Activated CD8-positive, alpha-beta memory T cell treated with anti-CD3 and anti-CD28 coated beads, Interleukin-2, amount 10 ng/mL, durations not matched to agents 7 days and 5 days (primary cell): ENCODE measurements around the gene RAB27B. TPM values are rescaled to one million over a fixed set of nuclear protein-coding genes. Genes with fewer than 3 reads are reported as not detected.
"Not testable (repeated sequence)": the region's sequence is repeated elsewhere in the genome, so short reads cannot be mapped to it uniquely, and the experiment has no call there.

Experiments
- ATAC-seq: fragments of 150-1000 bp; cut with Tn5 transposase; one replicate; pipeline ENCODE4 v1.10.0; 2021; ENCODE audit warnings: moderate library complexity
- CTCF ChIA-PET: fragments of 350-600 bp; sonication (Branson Sonifier 250); formaldehyde crosslinking; loops from one replicate; lab custom pipeline; 2021; ENCODE audit warnings: antibody characterized with exemption; lab: Charles Lee
- DNase-seq: peaks from one replicate; pipeline ENCODE4 v3.0.0-alpha.2; 2020
- H3K27ac Mint-ChIP-seq: one replicate; pipeline ENCODE4 v1.8.0; 2021; ENCODE audit warnings: mild to moderate bottlenecking, mixed read lengths
- H3K27me3 Mint-ChIP-seq: one replicate; pipeline ENCODE4 v1.8.0; 2021; ENCODE audit warnings: mixed read lengths
- H3K36me3 Mint-ChIP-seq: one replicate; pipeline ENCODE4 v1.8.0; 2021; ENCODE audit warnings: mild to moderate bottlenecking, mixed read lengths
- H3K4me1 Mint-ChIP-seq: one replicate; pipeline ENCODE4 v1.8.0; 2021; ENCODE audit warnings: mixed read lengths
- H3K4me3 Mint-ChIP-seq: one replicate; pipeline ENCODE4 v1.8.0; 2021; ENCODE audit warnings: mild to moderate bottlenecking, moderate library complexity, mixed read lengths
- H3K9me3 Mint-ChIP-seq: one replicate; pipeline ENCODE4 v1.8.0; 2022; ENCODE audit warnings: low read depth, mixed read lengths
- total RNA-seq, 2 experiments: library from RNA; stranded (reverse); gene quantifications; one replicate each; pipeline ENCODE4 v1.2.3, GENCODE V29; 2021

The RAB27B gene
- total RNA-seq, 2 experiments from 2014 or later, result 0.66 to 3.5 TPM

DNA sequence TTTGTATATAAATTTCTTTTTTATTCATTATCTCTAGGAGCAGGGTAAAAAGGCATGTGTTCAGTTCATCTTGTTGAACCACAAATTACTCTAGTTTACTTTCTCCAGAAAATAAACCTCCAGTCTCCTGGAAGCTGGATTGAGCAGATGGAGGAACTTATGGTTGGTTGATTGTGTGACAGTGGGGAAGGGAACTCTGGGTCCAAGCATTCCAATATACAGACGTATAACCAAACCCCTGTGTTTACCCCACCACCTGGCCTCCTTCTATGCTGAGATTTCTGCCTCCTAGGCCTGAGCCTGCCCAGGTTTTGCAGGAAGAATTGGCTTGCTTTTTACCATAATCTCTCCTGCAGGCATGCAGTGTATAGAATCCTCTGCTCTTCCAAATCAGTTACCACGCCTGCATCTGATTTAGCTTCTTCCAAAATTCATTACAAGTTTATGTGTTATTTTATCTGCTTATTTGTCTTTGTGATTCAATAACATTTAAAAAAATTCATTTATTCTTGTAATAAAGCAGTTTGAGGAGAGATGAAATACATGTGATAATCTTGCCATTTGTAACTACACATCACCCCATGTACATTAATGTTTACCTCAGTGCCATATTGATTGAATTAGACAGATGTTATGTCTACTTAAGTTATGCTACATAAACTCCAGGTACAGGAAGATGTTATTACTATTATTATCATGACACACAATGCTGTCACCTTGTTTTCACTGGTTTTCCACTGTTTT, 2.5 kb upstream of the RAB27B start:
- no peak for ATAC-seq
- H3K4me3 Mint-ChIP-seq, result no peak overlapping the region
- peaks cover 14% of the 10 kb centered on the region for H3K27me3 Mint-ChIP-seq
- no peak overlapping the region for H3K27ac Mint-ChIP-seq
- CTCF ChIA-PET, result no interaction called here
- H3K36me3 Mint-ChIP-seq, result no peaks in the 10 kb centered on the region
- peaks cover 19% of the 10 kb centered on the region for H3K4me1 Mint-ChIP-seq
- no peaks in the 10 kb centered on the region for H3K9me3 Mint-ChIP-seq
- no peak for DNase-seq

DNA sequence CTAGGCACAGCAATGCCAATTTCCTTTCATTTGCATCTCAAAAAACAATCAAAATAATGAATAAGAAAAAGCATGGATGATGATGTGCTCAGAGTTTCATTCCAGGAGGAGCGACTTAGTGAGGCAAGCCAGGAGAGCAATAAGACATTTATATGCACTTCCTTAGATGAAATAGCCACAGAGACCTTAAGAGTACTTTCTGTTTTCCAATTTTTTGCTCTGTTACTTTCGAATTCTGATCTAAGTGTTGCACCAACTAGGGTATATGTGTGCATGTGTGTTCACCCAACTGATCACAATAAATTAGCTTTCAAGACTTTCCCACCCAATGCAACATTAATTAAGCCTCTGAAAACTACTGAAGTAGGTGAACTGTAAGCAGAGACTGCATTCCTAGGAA, 709 bp downstream of the RAB27B start:
- DNase-seq (no peak), ATAC-seq (no peak)
- H3K9me3 Mint-ChIP-seq, result peaks cover 2% of the 10 kb centered on the region
- H3K27me3 Mint-ChIP-seq, result peaks cover 10% of the 10 kb centered on the region
- CTCF ChIA-PET, result interaction anchor here (0.9 to 2.0 kb wide), 2 partner anchors 10 to 154 kb away, joined by 3 to 5 read pairs; no protein-coding TSS in a partner anchor
- H3K4me1 Mint-ChIP-seq, result peaks cover 19% of the 10 kb centered on the region
- H3K36me3 Mint-ChIP-seq, result peaks cover 6% of the 10 kb centered on the region
- H3K4me3 Mint-ChIP-seq, result peak overlapping the region; percentile 77
- H3K27ac Mint-ChIP-seq, result no peak overlapping the region

DNA sequence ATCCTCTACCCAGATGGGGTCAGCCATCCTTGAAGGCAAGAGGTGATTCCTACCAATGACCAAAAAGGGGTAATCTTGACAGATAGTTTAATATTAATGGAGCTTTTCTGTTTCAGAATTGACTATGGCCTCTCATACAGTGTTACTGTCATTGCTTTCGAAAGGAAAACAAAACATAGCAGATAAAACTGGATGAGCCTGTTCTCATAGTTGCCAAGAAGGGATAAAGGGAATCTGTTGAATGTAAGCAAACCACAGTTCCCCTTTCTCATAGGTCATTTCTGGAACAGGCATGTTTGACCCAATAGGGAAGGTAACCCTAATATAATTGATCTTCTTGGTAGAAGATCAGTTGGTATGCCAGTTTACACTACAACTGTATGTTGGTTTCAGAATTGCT, 1.6 kb downstream of the RAB27B start:
- DNase-seq, result no peak
- Mint-ChIP-seq H3K4me1 (peaks cover 19% of the 10 kb centered on the region), H3K27ac (no peak overlapping the region), H3K36me3 (peaks cover 6% of the 10 kb centered on the region), H3K9me3 (peaks cover 2% of the 10 kb centered on the region), H3K27me3 (peaks cover 10% of the 10 kb centered on the region), H3K4me3 (no peak overlapping the region)
- CTCF ChIA-PET, result interaction anchor here (2.0 kb wide), 1 partner anchor 153 kb away, joined by 5 read pairs; no protein-coding TSS in a partner anchor
- no peak for ATAC-seq

DNA sequence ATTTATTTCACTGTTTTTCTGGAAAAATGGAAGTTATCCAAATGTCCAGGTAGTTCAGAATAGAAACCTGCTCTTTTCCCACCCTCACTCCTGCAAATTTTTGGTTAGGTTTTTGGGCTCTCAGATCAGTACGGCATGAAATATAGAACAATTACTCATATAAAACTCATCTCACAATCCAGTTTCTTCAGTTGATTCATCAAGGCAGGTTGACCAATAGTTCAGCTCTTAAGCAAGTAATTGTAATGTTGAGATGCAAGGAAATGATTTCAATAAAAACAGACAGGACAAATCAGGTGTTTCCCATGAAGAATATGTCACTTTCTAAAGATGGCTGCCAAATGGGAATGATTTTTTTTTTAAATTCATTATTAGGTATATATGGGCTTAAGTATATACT, 2.0 kb downstream of the RAB27B start:
- CTCF ChIA-PET, result interaction anchor here (2.0 kb wide), 1 partner anchor 153 kb away, joined by 5 read pairs; no protein-coding TSS in a partner anchor
- H3K27ac Mint-ChIP-seq, result no peak overlapping the region
- DNase-seq (no peak), ATAC-seq (no peak)
- peaks cover 2% of the 10 kb centered on the region for H3K9me3 Mint-ChIP-seq
- peaks cover 19% of the 10 kb centered on the region for H3K4me1 Mint-ChIP-seq
- H3K4me3 Mint-ChIP-seq, result no peak overlapping the region
- peaks cover 6% of the 10 kb centered on the region for H3K36me3 Mint-ChIP-seq
- H3K27me3 Mint-ChIP-seq, result peaks cover 10% of the 10 kb centered on the region

DNA sequence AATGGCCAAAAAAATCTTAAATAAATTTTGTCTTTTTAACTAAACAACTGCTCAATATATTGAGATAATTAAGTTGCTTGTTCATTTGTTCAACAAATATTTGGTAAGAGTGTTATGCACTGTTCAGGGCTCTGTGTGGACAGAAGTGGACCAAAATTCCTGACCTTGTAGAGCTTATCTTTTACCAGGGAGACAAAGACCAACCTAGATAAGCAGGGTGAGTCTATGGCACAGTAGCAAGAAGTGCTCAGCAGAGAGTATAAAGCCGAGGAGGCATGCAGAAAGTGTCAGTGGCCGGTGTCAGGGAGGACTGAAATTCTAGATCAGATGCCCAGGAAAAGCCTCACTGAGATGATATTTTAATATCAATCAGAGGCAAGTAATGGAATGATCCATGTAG, 2.6 kb downstream of the RAB27B start:
- peaks cover 6% of the 10 kb centered on the region for H3K36me3 Mint-ChIP-seq
- H3K4me1 Mint-ChIP-seq, result peaks cover 24% of the 10 kb centered on the region
- CTCF ChIA-PET, result no interaction called here
- peaks cover 2% of the 10 kb centered on the region for H3K9me3 Mint-ChIP-seq
- H3K27ac Mint-ChIP-seq, result no peak overlapping the region
- ATAC-seq (no peak), DNase-seq (no peak)
- peaks cover 10% of the 10 kb centered on the region for H3K27me3 Mint-ChIP-seq
- no peak overlapping the region for H3K4me3 Mint-ChIP-seq

DNA sequence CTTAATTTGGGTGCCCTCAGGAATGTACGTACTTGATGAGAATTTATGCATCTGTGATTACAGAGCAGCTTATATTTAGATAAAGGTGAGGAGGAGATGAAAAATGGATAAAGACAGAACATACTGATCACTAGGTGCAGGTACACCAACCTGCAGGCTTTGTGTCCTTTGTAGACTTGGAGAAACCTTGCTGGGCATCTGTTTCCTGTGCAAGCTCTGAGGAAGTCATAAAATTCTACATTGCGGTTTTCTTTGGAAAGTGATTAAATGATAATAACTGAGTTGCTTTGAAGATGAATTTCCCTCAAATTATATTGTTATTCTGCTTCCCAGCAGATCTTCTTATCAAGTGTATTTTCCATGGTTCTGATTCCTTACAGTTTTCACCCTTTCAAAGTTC, 7.7 kb downstream of the RAB27B start:
- peaks cover 10% of the 10 kb centered on the region for H3K27me3 Mint-ChIP-seq
- peaks cover 2% of the 10 kb centered on the region for H3K9me3 Mint-ChIP-seq
- ATAC-seq (no peak), DNase-seq (no peak)
- no peak overlapping the region for H3K27ac Mint-ChIP-seq
- H3K36me3 Mint-ChIP-seq, result peaks cover 6% of the 10 kb centered on the region
- H3K4me1 Mint-ChIP-seq, result peaks cover 13% of the 10 kb centered on the region
- H3K4me3 Mint-ChIP-seq, result no peak overlapping the region
- CTCF ChIA-PET, result no interaction called here

DNA sequence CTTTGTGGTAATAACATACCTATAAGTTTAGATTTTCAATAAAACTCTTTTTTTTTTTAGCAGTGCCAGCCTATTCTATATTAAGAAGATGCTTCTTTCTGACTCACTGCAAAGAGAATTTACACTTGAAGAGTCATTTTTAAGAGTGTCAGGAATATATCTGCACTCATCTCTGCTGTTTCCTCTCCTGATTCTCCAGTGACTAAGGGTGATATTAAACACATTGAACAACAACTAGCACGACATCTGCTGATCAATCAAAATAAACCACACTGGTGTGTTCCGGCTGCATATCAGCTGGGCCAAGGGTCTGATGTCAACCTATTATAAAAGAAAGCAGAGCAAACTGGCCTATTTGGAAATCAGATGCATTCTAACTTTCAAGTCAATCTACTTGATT, 15.0 kb downstream of the RAB27B start:
- no peaks in the 10 kb centered on the region for H3K4me1 Mint-ChIP-seq
- no peaks in the 10 kb centered on the region for H3K9me3 Mint-ChIP-seq
- no peak overlapping the region for H3K27ac Mint-ChIP-seq
- no peak for ATAC-seq
- H3K36me3 Mint-ChIP-seq, result no peaks in the 10 kb centered on the region
- DNase-seq, result no peak
- H3K27me3 Mint-ChIP-seq, result peaks cover 3% of the 10 kb centered on the region
- no peak overlapping the region for H3K4me3 Mint-ChIP-seq
- CTCF ChIA-PET, result no interaction called here

DNA sequence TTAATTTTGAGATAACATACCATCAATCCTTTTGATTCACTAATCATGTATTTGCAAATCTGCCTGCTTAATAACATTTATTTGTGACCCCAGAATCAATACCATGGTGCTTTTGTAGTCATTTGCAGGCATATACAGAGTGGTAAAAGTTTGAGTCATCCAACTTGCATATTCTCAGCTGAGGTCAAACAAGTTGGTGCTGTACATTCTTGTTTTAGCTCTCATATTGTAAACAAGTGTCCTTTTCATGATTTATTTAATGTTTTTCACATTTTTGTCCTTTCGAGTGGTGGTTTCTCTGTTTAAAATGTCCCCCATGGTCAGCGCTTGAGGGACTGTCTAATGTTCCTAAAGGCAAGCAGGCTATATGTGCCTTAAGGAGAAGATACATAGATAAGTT, 17.5 kb downstream of the RAB27B start:
- Mint-ChIP-seq H3K27me3 (no peaks in the 10 kb centered on the region), H3K36me3 (no peaks in the 10 kb centered on the region), H3K4me3 (no peak overlapping the region), H3K9me3 (no peaks in the 10 kb centered on the region), H3K4me1 (no peaks in the 10 kb centered on the region), H3K27ac (no peak overlapping the region)
- ATAC-seq (no peak), DNase-seq (no peak)
- CTCF ChIA-PET, result no interaction called here

DNA sequence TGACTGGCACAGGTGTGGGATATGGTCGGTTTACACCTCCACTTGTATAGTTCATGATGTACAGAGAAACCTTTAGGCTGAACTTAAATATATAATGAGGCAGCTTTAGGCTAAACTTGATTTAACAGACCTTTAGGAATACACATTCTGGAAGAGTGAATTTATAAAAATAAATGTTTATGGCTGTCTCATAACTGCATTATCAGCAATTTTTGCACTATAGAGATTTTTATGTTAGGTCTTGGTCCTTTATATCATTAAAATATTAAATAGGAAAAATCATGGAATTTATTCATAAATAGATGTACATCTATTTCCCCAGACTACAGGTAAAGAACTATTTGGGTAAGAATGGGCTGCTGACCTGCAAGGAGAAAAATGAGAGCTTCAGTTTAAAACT, 19.8 kb downstream of the RAB27B start:
- Mint-ChIP-seq H3K36me3 (no peaks in the 10 kb centered on the region), H3K9me3 (no peaks in the 10 kb centered on the region), H3K27me3 (no peaks in the 10 kb centered on the region), H3K4me1 (peaks cover 9% of the 10 kb centered on the region), H3K27ac (no peak overlapping the region), H3K4me3 (no peak overlapping the region)
- no peak for DNase-seq
- CTCF ChIA-PET, result no interaction called here
- ATAC-seq, result no peak

DNA sequence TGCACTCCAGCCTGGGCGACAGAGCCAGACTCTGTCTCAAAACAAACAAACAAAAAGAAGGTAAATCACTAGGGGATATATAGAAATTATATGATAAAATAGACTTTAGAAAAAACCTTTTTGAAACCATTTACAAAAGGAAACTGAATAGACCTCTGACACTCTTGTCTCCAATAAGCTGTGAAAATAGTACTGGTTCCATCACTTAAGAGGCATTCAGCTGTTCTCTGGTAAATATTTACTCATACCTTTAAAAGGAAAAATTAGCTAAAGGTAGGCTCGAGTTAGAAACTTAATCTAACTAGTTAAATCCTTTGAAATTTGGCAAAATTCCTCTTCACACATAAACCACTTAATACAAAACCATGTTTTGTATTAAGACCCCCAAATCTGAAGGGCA, 21.4 kb downstream of the RAB27B start:
- H3K36me3 Mint-ChIP-seq, result no peaks in the 10 kb centered on the region
- DNase-seq, result no peak
- ATAC-seq, result no peak
- H3K4me1 Mint-ChIP-seq, result peaks cover 11% of the 10 kb centered on the region
- CTCF ChIA-PET, result interaction anchor here (1.4 kb wide), 1 partner anchor 133 kb away, joined by 3 read pairs; no protein-coding TSS in a partner anchor
- H3K9me3 Mint-ChIP-seq, result no peaks in the 10 kb centered on the region
- H3K4me3 Mint-ChIP-seq, result no peak overlapping the region
- H3K27ac Mint-ChIP-seq, result no peak overlapping the region
- H3K27me3 Mint-ChIP-seq, result no peaks in the 10 kb centered on the region

DNA sequence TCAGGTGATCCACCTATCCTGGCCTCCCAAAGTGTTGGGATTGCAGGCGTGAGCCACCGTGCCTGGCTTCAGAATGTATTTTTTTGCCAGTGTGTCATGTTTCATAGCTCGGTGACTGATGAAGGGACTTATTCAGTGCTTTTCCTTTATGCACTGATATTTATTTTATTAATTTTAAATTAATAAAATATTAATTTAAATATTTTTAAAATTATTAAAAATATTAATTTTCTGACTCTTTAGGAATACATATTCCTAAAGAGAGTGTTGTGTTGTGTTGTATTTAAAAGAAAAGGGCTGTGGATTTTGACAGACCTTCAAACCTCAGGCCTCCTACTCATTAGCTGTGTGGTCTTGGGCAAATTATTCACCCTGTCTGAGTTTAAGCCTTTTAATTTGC, 22.3 kb downstream of the RAB27B start:
- Mint-ChIP-seq H3K36me3 (no peaks in the 10 kb centered on the region), H3K27me3 (no peaks in the 10 kb centered on the region), H3K9me3 (no peaks in the 10 kb centered on the region), H3K27ac (no peak overlapping the region), H3K4me1 (peaks cover 11% of the 10 kb centered on the region), H3K4me3 (no peak overlapping the region)
- CTCF ChIA-PET, result no interaction called here
- DNase-seq (no peak), ATAC-seq (no peak)

DNA sequence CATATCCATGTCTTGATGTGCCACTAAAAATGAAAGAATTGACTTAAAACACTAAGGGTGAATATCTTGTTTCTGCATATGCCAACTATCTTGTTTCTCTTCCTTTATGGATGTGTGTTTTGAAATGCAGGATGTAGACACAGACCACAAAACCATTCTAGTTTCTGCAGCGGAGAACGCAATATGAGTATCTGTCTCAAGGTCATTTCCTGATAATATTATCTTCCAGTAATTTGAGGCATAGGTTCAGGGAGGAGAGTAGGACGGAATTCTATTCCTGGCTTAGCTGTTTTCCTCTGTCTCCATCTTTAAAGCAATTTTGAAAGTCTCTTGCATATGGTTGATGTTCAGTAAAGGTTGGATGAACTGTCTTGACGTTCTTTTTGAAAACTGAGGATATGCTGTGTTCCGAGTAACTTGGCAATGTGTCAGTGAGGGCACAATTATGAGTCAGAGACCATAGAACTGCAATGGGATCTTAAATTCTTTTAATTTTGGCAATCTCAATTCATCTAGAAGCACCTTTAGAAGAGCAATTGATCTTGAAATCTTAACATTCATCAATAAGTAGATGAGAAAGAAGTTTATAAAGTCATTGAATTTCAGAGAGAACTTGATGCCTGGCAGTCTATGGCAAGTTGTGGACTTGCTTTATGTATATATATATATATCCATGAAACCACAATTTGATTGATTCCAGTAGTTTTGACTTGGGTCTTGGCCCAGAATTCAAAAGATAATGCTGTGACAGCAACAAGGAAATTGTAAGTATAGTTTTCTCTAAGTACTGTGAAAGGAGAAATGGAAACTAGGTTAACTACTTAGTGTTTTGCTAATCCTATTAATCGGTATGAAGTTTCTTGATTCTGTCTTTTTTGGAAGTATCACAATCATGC, 24.8 kb downstream of the RAB27B start:
- Mint-ChIP-seq H3K9me3 (no peaks in the 10 kb centered on the region), H3K27me3 (no peaks in the 10 kb centered on the region), H3K27ac (no peak overlapping the region), H3K36me3 (no peaks in the 10 kb centered on the region), H3K4me3 (no peak overlapping the region), H3K4me1 (peaks cover 11% of the 10 kb centered on the region)
- DNase-seq (no peak), ATAC-seq (peak; percentile 20)
- CTCF ChIA-PET, result interaction anchor here (1.3 kb wide), 1 partner anchor 60 kb away, joined by 3 read pairs; no protein-coding TSS in a partner anchor

DNA sequence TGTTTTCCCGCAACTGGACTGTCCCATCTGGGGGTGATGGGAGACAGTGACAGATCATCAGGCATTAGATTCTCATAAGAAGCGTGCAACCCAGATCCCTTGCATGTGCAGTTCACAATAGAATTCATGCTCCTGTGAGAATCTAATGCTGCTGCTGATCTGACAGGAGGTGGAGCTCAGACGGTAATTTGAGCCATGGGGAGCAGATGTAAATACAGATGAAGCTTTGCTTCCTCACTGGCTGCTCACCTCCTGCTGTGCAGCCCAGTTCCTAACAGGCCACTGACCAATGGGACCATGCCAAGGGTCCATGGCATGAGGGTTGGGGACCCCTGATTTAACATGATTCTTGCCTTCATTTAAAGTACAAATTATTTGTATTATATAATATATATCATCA, 26.8 kb downstream of the RAB27B start:
- CTCF ChIA-PET, ATAC-seq, H3K4me3 Mint-ChIP-seq, H3K9me3 Mint-ChIP-seq, H3K27me3 Mint-ChIP-seq, H3K36me3 Mint-ChIP-seq, DNase-seq, H3K27ac Mint-ChIP-seq: not testable (repeated sequence)
- H3K4me1 Mint-ChIP-seq, result peaks cover 11% of the 10 kb centered on the region
